NCI-H226 (cell line): ENCODE measurements around the gene LATS2.
A peak's percentile ranks its signal among the peaks of the same experiment; 100 is the strongest.
"Not testable (repeated sequence)": the region's sequence is repeated elsewhere in the genome, so short reads cannot be mapped to it uniquely, and the experiment has no call there.

Source experiments
- DNase-seq: peaks from one replicate; pipeline ENCODE4 v3.0.0-alpha.2; 2015

LATS2 gene

GRCh38 chr13:20989656-20990321 is 71.6 kb downstream of the LATS2 start:
- DNase-seq = no peak

GRCh38 chr13:20988909-20989655 is 72.3 kb downstream of the LATS2 start:
- no peak for DNase-seq

GRCh38 chr13:20988033-20988908 is 73.1 kb downstream of the LATS2 start:
- DNase-seq = no peak

GRCh38 chr13:20987599-20987998 is 73.8 kb downstream of the LATS2 start:
- DNase-seq = no peak

GRCh38 chr13:20984879-20985278 is 76.5 kb downstream of the LATS2 start:
- DNase-seq = no peak

- no peak for DNase-seq
Measured at GRCh38 chr13:20983386-20983785, 78.0 kb downstream of the LATS2 start.

GRCh38 chr13:20981370-20982095 is 79.9 kb downstream of the LATS2 start:
- no peak for DNase-seq

GRCh38 chr13:20980899-20981298 is 80.5 kb downstream of the LATS2 start:
- no peak for DNase-seq

- no peak for DNase-seq
Measured at GRCh38 chr13:20980430-20980829, 81.0 kb downstream of the LATS2 start.

GRCh38 chr13:20977394-20977793 is 84.0 kb downstream of the LATS2 start:
- no peak for DNase-seq

GRCh38 chr13:20974981-20975585 is 86.3 kb downstream of the LATS2 start:
- DNase-seq = no peak

GRCh38 chr13:20973886-20974425 is 87.4 kb downstream of the LATS2 start:
- no peak for DNase-seq

- DNase-seq = no peak
Measured at GRCh38 chr13:20972731-20973130, 88.7 kb downstream of the LATS2 start.

GRCh38 chr13:20969182-20969581 is 92.2 kb downstream of the LATS2 start:
- peak; percentile 50 for DNase-seq

GRCh38 chr13:20968745-20969144 is 92.6 kb downstream of the LATS2 start:
- DNase-seq = peak; percentile 39

GRCh38 chr13:20967340-20967739 is 94.0 kb downstream of the LATS2 start:
- DNase-seq = no peak

GRCh38 chr13:20964904-20965303 is 96.5 kb downstream of the LATS2 start:
- DNase-seq = no peak

- not testable (repeated sequence) for DNase-seq
Measured at GRCh38 chr13:20961663-20962062, 99.7 kb downstream of the LATS2 start.

- no peak for DNase-seq
Measured at GRCh38 chr13:20960663-20961309, 100.6 kb downstream of the LATS2 start.

- peak; percentile 51 for DNase-seq
Measured at GRCh38 chr13:20957049-20957620, 104.3 kb downstream of the LATS2 start.

- DNase-seq = no peak
Measured at GRCh38 chr13:20955496-20955895, 105.9 kb downstream of the LATS2 start.
